HTERT RPE-1 (cell line): Measurements from ENCODE around the gene APOE.
"Not testable (repeated sequence)": the region's sequence is repeated elsewhere in the genome, so short reads cannot be mapped to it uniquely, and the experiment has no call there.

Experiments
- in situ Hi-C: fragments of 300-500 bp; cut with MboI; formaldehyde crosslinking; loops from 4 replicates; pipeline ENCODE4 v1.14.3; 2020; ENCODE audit warnings: low sequenced_read_pairs

APOE gene

DNA sequence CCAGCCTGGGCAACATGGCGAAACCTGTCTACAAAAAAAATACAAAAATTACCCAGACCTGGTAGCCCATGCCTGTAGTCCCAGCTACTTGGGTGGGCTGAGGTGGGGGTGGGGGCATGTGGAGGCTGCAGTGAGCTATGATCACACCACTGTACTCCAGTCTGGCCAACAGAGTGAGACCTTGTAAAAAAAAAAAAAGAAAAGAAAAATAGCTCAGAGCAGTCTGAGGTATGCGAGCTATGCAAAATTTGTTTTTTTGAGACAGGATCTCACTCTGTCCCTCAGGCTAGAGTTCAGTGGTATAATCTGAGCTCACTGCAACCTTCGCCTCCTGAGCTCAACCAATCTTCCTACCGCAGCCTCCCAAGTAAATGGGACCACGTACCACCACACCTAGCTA is 21.7 kb upstream of the APOE start:
- in situ Hi-C loops, result no loop called here

DNA sequence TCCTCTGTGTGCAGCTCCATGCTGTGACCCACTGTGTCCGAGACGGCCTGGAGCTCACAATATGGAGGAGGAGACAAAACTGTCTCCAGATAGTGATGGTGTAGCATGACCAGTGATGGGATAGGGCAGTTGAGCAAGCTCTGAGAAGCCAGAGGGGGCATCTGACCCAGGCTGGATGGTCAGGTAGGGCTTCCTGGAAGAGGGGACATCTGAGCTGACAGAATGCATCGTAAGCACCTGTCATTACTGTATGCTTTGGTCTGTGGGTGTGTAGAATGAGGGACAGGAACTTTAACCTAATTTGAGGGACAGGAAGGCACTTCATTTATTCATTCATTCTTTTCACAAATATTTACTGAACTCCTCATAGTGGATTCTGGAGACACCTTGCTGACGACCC is 21.0 kb upstream of the APOE start:
- in situ Hi-C loops, result no loop called here

DNA sequence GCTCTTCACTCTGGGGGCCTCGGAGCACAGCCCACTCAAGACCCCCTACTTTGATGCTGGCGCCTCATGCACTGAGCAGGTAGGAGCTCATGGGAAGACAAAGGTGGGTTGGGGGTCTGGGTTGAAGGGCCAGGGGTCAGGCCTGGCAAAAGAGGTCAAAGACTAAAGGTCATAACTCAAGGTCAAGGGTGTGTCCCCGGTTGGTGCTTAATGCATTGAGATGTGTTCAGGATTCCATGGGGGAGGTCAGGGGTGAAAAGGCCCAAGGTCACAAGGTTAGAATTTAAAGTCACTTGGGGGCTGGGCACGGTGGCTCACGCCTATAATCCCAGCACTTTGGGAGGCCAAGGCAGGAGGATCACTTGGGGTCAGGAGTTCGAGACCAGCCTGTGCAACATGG is 19.5 kb upstream of the APOE start:
- in situ Hi-C loops, result no loop called here

DNA sequence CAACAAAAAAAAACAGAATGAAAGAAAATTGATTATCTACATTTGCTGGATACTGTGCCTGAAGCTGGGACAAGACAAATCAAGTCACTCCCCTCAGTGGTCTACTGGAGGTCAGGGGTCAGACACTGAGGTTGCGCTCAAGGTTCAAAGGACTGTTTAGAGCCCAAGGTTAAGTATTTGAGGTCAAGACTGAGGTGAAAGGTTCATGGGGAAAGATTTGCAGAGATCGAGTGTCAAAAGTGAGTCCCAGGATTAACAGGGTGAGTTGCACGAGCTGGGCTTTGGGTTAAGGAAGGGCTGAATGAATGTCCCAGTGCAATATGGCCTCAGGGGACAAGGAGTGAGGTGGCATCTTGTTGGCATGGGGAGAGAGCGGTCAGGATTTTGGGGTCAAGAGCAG is 17.9 kb upstream of the APOE start:
- in situ Hi-C loops, result no loop called here

DNA sequence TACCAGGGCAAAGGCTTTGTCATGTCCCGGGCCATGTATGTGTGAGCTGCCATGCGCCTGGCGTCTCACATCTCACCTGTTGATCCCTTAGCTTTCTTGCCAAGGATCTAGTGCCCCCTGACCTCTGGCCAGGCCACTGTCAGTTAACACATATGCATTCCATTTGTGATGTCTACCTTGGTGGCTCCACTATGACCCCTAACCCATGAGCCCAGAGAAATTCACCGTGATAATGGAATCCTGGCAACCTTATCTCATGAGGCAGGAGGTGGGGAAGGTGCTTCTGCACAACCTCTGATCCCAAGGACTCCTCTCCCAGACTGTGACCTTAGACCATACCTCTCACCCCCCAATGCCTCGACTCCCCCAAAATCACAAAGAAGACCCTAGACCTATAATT is 17.3 kb upstream of the APOE start:
- in situ Hi-C loops, result not testable (repeated sequence)

DNA sequence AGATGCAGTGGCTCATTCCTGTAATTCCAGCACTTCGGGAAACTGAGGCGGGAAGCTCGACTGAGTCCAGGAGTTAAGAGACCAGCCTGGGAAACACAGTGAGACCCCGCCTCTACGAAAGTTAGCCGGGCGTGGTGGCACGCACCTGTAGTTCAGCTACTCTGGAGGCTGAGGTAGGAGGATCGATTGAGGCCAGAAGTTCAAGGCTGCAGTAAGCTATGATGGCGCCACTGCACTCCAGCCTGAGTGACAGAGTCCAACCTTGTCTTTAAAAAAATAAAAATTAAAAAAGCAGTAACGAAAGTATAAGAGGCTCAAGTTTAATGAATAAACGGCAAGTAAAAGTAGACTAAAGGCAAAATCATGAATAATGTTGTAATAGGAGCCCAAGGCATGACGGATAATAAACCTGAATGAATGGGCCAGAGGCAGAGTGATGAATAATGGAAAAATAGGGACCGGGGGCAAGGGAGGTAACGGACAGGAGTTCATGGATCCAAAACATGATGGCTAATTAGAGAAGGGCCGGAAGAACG is 15.7 kb upstream of the APOE start:
- in situ Hi-C loops, result no loop called here

DNA sequence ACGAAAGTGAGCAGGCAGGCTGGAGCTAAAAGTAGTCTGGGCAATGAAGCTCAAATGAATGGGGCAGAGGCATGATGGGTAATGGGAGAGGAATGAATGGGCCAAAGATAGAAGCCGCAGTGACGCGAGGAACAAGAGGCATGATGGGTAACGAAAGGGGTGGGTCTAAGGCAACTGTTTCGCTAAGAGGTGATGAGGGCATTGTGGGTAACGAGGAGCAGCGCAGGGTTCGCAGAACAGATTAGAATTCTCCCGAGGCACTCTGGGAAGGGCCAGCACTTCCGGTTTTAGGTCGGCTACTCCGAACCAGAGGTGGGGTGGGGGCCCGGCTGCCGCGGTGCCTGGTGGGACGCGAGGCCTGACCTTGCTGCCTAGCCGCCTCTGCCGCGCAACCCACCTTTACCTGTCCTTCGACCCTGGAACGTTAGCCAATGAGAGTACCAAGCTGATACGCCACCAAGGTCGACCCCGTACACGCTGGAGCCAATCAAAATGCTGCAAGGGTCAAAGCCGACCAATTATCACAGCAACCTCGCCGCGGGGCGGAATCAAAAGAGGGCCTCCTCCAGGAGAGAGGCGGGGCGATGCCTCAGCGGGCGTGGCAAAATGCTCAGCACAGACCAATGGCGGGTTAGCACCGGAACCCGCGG is 15.1 kb upstream of the APOE start:
- in situ Hi-C loops, result no loop called here

DNA sequence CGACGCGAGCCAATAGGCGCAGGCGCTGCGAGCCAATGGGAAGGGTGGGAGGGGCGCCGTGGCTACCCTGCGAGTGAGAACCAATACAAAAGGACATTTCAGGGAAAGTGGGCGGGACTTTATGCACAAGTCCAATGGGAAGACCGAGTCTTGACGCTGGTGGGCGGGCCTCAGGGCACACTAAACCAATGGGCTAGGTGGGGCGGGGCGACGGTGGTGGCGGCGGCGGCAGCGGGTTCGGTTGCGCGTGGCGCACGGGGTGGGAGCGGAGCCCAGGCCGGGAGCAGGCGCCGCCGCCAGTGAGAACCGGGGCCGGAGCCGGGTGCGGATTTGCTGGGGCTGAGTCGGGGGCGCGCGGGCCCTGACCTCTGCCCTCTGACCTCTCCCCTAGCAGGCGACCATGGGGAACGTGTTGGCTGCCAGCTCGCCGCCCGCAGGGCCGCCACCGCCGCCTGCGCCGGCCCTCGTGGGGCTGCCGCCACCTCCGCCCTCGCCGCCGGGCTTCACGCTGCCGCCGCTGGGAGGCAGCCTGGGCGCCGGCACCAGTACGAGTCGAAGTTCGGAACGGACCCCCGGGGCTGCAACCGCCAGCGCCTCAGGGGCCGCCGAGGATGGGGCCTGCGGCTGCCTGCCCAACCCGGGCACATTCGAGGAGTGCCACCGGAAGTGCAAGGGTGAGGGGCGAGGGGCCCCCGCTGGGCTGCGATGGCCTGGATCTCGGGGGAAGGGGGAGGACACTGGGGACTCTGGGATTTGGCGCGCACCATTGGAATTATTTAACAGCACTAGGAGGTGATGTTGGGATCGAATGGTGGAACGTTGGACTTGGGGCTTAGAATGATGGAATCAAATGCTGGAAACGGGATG is 14.3 kb upstream of the APOE start, which contains the start of gene TOMM40:
TOMM40 (plus strand) TSS at position 239 of the 867 bp plus-strand sequence; CDS start at position 401, 162 bp downstream.
- in situ Hi-C loops, result no loop called here

DNA sequence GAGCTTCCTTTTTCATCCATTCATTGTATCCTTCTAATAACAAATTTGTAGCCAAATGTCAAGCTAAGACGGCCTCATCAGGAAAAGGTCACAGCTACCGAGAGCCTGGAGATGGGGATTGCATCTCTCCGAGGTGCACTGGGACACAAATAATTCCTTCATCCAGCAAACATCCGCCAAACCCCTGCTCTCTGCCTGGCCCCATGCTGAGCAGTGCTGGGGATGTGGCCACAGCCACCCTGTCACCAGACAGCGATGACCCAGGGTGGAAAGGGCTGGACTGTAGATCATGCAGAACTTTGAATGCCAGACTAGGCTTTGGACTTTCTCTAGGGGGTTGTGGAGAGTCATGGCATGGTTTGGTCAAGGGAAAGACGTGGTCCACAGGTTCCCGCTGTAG is 12.7 kb upstream of the APOE start:
- in situ Hi-C loops, result no loop called here

DNA sequence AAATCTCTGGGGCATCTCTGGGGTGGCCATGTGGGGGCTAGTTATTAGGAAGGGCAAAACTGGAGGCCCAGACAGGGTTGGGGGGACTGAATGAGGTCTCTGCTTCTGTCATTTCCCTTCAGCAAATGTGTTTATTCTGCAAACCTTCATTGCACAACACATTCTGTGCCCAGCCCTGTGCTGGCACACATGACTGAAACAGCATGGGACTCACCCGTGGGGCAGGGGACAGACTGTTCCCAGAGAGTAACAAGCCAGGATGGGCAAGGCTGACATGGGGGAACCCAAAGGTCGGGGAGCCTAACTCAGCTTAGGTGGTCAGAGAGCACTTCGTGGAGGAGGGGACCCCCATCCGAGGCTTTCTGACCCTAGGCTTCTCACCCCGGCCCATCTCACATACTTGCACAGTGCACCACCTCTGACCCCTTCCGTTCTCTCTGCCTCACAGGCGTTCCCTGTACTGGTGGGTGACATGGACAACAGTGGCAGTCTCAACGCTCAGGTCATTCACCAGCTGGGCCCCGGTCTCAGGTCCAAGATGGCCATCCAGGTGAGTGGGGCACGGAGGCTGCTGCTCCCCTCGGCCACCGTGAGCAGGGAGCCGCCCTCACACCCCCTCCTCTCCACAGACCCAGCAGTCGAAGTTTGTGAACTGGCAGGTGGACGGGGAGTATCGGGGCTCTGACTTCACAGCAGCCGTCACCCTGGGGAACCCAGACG is 12.1 kb upstream of the APOE start:
- in situ Hi-C loops, result no loop called here

DNA sequence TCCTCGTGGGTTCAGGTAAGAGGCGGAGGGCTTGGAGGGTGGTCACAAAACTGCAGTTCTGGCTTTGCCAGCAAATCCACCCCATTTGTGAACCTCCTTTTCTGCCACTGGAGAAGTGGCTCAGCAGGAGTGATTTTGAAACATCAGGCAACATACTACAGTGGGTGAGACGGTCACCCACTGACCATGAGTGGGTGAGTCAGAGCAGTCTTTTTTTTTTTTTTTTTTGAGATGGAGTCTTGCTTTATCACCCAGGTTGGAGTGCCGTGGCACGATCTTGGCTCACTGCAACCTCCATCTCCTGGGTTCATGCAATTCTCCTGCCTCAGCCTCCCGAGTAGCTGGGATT is 11.6 kb upstream of the APOE start:
- in situ Hi-C loops, result no loop called here

DNA sequence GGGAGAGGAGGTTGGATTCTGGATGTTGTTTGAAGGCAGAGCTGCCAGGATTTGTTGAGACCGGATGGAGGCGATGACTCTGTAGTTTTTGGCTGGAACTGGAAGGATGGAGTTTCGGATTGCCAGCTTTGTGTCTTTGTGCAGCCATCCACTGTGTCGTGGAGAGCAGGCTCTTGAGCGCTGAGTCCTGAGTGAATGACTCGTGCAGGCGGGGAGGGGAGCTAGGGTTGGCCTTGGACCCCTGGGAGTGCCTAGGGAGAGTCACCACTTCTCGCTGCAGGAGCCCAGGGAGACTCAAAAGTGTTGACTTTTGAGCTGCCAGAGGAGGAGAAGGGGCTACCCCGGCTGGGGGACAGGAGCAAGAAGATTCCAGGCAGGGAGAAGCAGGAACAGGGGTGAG is 10.7 kb upstream of the APOE start:
- in situ Hi-C loops, result no loop called here

DNA sequence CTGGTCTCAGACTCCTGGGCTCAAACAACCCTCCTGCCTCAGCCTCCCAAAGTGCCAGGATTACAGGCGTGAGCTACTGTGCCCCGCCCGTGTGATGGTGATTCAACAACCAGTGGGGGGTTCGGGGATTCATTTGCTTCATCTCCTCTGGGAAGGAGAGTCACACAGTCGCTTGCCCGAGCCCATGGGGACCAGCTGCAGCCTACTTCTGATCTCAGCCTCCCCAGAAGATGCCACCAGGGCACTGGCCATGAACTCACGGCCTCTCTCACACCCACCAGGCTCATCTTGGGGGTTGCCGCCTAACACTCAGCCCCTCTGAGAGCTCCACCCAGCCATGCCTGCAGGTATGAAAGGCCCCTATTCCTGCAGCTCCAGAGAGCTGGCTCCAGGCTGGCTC is 7.8 kb upstream of the APOE start:
- in situ Hi-C loops, result no loop called here

DNA sequence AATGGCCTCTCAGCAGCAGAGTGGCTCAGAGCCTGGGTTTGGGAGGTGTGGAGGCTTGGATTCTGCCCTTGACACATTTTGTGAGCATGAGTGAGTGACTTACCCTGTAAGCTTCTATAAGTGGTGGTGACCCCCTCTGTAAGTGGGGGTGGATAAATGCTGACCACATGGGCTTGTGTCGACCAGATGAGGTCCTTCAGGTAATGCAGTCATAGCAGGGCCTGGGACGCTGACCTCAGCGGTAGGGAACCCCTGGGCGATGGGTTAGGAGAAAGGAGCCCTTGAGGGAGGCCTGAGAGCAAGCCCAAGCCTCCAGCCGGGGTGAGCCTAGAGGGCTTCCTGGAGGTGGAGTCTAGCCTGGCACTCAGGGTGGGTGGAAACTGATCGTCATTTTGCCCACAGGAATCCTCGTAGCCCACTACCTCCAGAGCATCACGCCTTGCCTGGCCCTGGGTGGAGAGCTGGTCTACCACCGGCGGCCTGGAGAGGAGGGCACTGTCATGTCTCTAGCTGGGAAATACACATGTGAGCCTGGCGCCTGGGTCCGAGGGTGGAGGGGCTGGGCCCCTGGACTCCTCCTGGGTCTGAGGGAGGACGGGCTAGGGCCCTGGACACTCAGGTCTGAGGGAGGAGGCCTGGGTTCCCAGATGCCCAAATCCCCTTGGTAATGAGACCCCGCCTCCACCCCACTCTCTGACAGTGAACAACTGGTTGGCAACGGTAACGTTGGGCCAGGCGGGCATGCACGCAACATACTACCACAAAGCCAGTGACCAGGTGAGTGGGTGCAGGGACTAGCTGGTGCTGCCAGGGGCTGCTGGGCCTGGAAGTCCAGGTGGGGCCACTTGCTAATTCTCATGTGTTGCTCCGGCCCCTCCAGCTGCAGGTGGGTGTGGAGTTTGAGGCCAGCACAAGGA is 5.0 kb upstream of the APOE start:
- in situ Hi-C loops, result no loop called here

DNA sequence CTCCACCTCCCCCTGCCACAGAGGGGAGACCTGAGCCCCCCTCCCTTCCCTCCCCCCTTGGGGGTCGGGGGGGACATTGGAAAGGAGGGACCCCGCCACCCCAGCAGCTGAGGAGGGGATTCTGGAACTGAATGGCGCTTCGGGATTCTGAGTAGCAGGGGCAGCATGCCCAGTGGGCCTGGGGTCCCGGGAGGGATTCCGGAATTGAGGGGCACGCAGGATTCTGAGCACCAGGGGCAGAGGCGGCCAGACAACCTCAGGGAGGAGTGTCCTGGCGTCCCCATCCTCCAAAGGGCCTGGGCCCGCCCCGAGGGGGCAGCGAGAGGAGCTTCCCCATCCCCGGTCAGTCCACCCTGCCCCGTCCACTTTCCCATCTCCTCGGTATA is 2.4 kb upstream of the APOE start:
- in situ Hi-C loops, result no loop called here

DNA sequence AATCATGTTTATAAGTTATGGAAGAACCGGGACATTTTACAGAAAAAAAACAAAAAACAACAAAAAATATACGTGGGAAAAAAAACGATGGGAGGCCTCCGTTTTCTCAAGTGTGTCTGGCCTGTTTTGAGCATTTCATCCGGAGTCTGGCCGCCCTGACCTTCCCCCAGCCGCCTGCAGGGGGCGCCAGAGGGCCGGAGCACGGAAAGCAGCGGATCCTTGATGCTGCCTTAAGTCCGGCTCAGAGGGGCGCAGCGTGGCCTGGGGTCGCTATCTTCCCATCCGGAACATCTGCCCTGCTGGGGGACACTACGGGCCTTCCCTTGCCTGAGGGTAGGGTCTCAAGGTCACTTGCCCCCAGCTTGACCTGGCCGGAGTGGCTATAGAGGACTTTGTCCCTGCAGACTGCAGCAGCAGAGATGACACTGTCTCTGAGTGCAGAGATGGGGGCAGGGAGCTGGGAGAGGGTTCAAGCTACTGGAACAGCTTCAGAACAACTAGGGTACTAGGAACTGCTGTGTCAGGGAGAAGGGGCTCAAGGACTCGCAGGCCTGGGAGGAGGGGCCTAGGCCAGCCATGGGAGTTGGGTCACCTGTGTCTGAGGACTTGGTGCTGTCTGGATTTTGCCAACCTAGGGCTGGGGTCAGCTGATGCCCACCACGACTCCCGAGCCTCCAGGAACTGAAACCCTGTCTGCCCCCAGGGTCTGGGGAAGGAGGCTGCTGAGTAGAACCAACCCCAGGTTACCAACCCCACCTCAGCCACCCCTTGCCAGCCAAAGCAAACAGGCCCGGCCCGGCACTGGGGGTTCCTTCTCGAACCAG is 1.8 kb upstream of the APOE start:
- in situ Hi-C loops, result no loop called here

DNA sequence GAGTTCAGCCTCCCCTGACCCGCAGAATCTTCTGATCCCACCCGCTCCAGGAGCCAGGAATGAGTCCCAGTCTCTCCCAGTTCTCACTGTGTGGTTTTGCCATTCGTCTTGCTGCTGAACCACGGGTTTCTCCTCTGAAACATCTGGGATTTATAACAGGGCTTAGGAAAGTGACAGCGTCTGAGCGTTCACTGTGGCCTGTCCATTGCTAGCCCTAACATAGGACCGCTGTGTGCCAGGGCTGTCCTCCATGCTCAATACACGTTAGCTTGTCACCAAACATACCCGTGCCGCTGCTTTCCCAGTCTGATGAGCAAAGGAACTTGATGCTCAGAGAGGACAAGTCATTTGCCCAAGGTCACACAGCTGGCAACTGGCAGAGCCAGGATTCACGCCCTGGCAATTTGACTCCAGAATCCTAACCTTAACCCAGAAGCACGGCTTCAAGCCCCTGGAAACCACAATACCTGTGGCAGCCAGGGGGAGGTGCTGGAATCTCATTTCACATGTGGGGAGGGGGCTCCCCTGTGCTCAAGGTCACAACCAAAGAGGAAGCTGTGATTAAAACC is 1.1 kb upstream of the APOE start:
- in situ Hi-C loops, result no loop called here

DNA sequence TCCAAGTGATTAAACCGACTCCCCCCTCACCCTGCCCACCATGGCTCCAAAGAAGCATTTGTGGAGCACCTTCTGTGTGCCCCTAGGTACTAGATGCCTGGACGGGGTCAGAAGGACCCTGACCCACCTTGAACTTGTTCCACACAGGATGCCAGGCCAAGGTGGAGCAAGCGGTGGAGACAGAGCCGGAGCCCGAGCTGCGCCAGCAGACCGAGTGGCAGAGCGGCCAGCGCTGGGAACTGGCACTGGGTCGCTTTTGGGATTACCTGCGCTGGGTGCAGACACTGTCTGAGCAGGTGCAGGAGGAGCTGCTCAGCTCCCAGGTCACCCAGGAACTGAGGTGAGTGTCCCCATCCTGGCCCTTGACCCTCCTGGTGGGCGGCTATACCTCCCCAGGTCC is 2.0 kb downstream of the APOE start:
- in situ Hi-C loops, result no loop called here

DNA sequence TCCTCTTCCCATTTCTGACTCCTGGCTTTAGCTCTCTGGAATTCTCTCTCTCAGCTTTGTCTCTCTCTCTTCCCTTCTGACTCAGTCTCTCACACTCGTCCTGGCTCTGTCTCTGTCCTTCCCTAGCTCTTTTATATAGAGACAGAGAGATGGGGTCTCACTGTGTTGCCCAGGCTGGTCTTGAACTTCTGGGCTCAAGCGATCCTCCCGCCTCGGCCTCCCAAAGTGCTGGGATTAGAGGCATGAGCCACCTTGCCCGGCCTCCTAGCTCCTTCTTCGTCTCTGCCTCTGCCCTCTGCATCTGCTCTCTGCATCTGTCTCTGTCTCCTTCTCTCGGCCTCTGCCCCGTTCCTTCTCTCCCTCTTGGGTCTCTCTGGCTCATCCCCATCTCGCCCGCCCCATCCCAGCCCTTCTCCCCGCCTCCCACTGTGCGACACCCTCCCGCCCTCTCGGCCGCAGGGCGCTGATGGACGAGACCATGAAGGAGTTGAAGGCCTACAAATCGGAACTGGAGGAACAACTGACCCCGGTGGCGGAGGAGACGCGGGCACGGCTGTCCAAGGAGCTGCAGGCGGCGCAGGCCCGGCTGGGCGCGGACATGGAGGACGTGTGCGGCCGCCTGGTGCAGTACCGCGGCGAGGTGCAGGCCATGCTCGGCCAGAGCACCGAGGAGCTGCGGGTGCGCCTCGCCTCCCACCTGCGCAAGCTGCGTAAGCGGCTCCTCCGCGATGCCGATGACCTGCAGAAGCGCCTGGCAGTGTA is 2.7 kb downstream of the APOE start:
- in situ Hi-C loops, result no loop called here
